ENCODE measurements around the gene ARHGAP18. TPM values are rescaled to one million over a fixed set of nuclear protein-coding genes. Genes with fewer than 3 reads are reported as not detected.

ARHGAP18 gene
- polyA plus RNA-seq, 1 of the 3 experiments (the other 2 are of a cell fraction), result 25.0 TPM

GRCh38 chr6:129696028-129696418 lies 14.0 kb downstream of the ARHGAP18 start (continued):
- TF ChIP-seq IRF3 (IDR thresholded peaks at IDR 0.05; ENCODE audit: low read depth, low read length), result no peak

- POLR2A ChIA-PET, result no interaction called here
- H3K4me1 ChIP-seq (ENCODE audit: control insufficient read depth in 1 of 2, insufficient read depth in 2 of 2, low read depth in 1 of 2, low read length in 1 of 2), result peaks cover 0 to 61% of the 10 kb centered on the region in 2 experiments
- CTCF ChIA-PET, result no interaction called here
Measured at GRCh38 chr6:129695373-129696027, 14.5 kb downstream of the ARHGAP18 start.

More at GRCh38 chr6:129695373-129696027, 14.5 kb downstream of the ARHGAP18 start:
- peak overlapping the region; percentile 52 for H3K4me2 ChIP-seq
- no peak overlapping the region for H3K4me3 ChIP-seq (ENCODE audit: low read depth in 2 of 2, low read length in 1 of 2)
- no peaks in the 10 kb centered on the region for H4K20me1 ChIP-seq (ENCODE audit: insufficient read depth)
- H3K79me2 ChIP-seq (ENCODE audit: insufficient read depth), result peaks cover 100% of the 10 kb centered on the region
- peaks cover 0 to 24% of the 10 kb centered on the region in 2 experiments for H3K36me3 ChIP-seq (replicated peaks in 1 of 2; ENCODE audit: control insufficient read depth in 1 of 2, insufficient read depth in 2 of 2, low read length in 1 of 2)
- H2AFZ ChIP-seq (ENCODE audit: low read depth), result peak overlapping the region; percentile 34; the same call in 1 of the 2 replicates
- H3K9me3 ChIP-seq, result no peaks in the 10 kb centered on the region
- DNase-seq, result no peak
- TF ChIP-seq RAD21 (IDR thresholded peaks at IDR 0.05; ENCODE audit: low read length), result no peak
- no peak for TF ChIP-seq FOSL2 (IDR thresholded peaks at IDR 0.05; ENCODE audit: borderline replicate concordance, low read depth)
- TF ChIP-seq MAX (IDR thresholded peaks at IDR 0.05; ENCODE audit: low read depth), result no peak
- TF ChIP-seq GABPA (IDR thresholded peaks at IDR 0.05; ENCODE audit: low read depth), result no peak
- TF ChIP-seq PBX3 (IDR thresholded peaks at IDR 0.05), result no peak
- TF ChIP-seq IRF3 (IDR thresholded peaks at IDR 0.05; ENCODE audit: low read depth, low read length), result no peak
- TF ChIP-seq TAF1 (IDR thresholded peaks at IDR 0.05; ENCODE audit: borderline replicate concordance, low read depth, low read length), result no peak
- TF ChIP-seq GATA2 (CRISPR knock-in tag; IDR thresholded peaks at IDR 0.05), result no peak
- TF ChIP-seq FOXJ3 (CRISPR knock-in tag; IDR thresholded peaks at IDR 0.05), result no peak
- peak overlapping the region in 1 of 2 experiments; percentile 97; a peak in 3 of 4 replicates for H3K27ac ChIP-seq (ENCODE audit: low read depth in 2 of 2, low read length in 1 of 2)
- H3K27me3 ChIP-seq (ENCODE audit: insufficient read depth), result no peaks in the 10 kb centered on the region
- 38% methylated on average over 3 of the region's 3 CpGs for WGBS (ENCODE audit: low lambda C conversion rate)
- no peaks in the 10 kb centered on the region for H3K9me2 ChIP-seq
- peak overlapping the region; percentile 15; the same call in 1 of the 2 replicates for H3K9ac ChIP-seq
- peaks cover 9% of the 10 kb centered on the region for H3F3A ChIP-seq (replicated peaks; ENCODE audit: insufficient read depth)

All from SK-N-SH (cell line).